Activated CD8-positive, alpha-beta T cell treated with anti-CD3 and anti-CD28 coated beads for 36 hours (primary cell): ENCODE measurements around the gene ADCY4. TPM values are rescaled to one million over a fixed set of nuclear protein-coding genes. Genes with fewer than 3 reads are reported as not detected.

Source experiments
- ATAC-seq: fragments of 200-7000 bp; cut with Tn5 transposase; one replicate; pipeline ENCODE4 v1.10.0; 2021; ENCODE audit warnings: mild to moderate bottlenecking, moderate library complexity
- CTCF ChIA-PET: fragments of 350-600 bp; sonication (Branson Sonifier 250); formaldehyde crosslinking; loops from one replicate; lab custom pipeline; 2021; ENCODE audit warnings: antibody characterized with exemption; lab: Charles Lee
- POLR2A ChIA-PET: fragments of 350-600 bp; sonication (Branson Sonifier 250); formaldehyde crosslinking; loops from one replicate; lab custom pipeline; 2021; ENCODE audit warnings: antibody characterized with exemption; lab: Charles Lee
- DNase-seq: peaks from one replicate; pipeline ENCODE4 v3.0.0-alpha.2; 2020
- H3K27ac Mint-ChIP-seq: one replicate; pipeline ENCODE4 v1.8.0; 2021; ENCODE audit warnings: mild to moderate bottlenecking, mixed read lengths
- H3K27me3 Mint-ChIP-seq: one replicate; pipeline ENCODE4 v1.8.0; 2021; ENCODE audit warnings: mixed read lengths
- H3K36me3 Mint-ChIP-seq: one replicate; pipeline ENCODE4 v1.8.0; 2021; ENCODE audit warnings: low read depth, mixed read lengths
- H3K4me1 Mint-ChIP-seq: one replicate; pipeline ENCODE4 v1.8.0; 2021; ENCODE audit warnings: low read depth, mixed read lengths
- H3K4me3 Mint-ChIP-seq: one replicate; pipeline ENCODE4 v1.8.0; 2021; ENCODE audit warnings: mild to moderate bottlenecking, moderate library complexity, mixed read lengths
- H3K9me3 Mint-ChIP-seq: one replicate; pipeline ENCODE4 v1.8.0; 2021; ENCODE audit warnings: mixed read lengths
- CTCF ChIP-seq: fragments of 200-600 bp; IDR thresholded peaks from one replicate; pipeline ENCODE4 v1.8.0; 2022; ENCODE audit warnings: antibody characterized with exemption, mild to moderate bottlenecking
- intact Hi-C: fragments of 100-400 bp; cut with micrococcal nuclease; formaldehyde crosslinking; loops from one replicate; pipeline ENCODE4 v1.10.0; 2022
- total RNA-seq, 2 experiments: library from RNA; stranded (reverse); gene quantifications; one replicate each; pipeline ENCODE4 v1.2.3, GENCODE V29; 2021

Gene ADCY4
- total RNA-seq, 2 experiments from 2014 or later: 1.3 to 1.5 TPM

DNA sequence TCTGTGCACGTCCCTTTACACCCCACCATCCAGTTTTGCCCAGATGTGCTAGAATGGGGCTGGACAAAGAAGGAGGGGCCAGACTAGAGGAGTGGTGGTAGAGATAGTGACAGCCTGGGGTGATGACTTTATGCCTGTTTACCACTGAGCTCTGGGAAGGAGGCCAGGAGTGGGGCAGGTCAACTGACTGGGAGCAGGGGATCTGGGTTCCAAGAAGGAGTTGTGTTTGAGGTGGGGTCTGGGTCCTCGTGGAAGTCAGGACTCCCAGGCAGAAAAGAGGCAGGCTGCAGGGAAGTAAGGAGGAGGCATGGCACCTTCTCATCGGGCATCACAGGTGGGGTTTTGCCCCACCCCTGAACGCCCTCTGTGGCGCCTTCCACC is 24.6 kb downstream of the ADCY4 start:
- H3K36me3 Mint-ChIP-seq: peaks cover 39% of the 10 kb centered on the region
- POLR2A ChIA-PET: interaction anchor here (1.0 to 5.3 kb wide), 9 partner anchors 10 to 127 kb away, joined by 3 to 54 read pairs (median 6); partner anchors contain the start of genes CBLN3, DHRS1, GMPR2 and KHNYN
- no peak for ATAC-seq
- no peaks in the 10 kb centered on the region for H3K9me3 Mint-ChIP-seq
- DNase-seq: no peak
- H3K27me3 Mint-ChIP-seq: no peaks in the 10 kb centered on the region
- intact Hi-C loops: no loop called here
- H3K4me3 Mint-ChIP-seq: peak overlapping the region; percentile 58
- CTCF ChIA-PET: interaction anchor here (0.8 to 28.2 kb wide), 14 partner anchors 9 to 127 kb away, joined by 3 to 873 read pairs (median 26); partner anchors contain the start of genes ADCY4, DHRS1, GMPR2 and KHNYN
- H3K27ac Mint-ChIP-seq: peak overlapping the region; percentile 51
- TF ChIP-seq CTCF: no peak
- peaks cover 61% of the 10 kb centered on the region for H3K4me1 Mint-ChIP-seq

DNA sequence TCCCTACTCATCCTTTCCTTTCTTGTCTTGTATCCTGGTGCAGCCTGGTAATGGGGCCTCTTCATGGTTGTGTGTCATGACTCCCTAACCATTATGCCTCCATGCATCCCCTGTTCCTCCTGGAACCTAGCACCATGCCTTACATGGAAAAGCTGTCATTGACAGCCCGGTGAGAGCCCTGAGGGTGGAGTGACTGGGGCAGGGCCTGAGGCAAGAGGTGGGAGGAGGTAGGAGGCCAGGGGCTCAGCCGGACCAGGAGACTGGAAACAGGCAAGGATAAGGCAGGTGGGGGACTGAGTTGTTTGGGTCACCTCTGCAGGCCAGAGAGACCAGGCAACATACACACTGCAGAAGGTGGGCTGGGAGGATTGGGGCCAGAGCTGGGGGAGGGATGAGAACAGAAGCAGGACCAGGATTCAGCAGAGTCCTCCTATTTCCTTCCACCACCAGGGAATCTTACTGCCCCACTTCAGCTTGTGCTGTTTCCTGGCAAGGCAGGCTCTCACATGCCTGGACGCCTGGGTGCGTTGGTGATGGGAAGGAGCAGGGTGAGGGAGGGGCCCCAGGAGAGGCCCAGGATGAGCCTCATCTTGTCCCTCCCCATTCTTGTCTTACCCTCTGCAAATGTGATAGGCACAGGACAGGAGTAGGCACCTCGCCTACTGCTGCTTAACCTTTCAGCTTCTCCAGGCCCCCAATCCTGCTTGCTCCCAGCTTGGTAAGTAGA is 25.2 kb downstream of the ADCY4 start, which contains the start of gene LTB4R2:
LTB4R2 (plus strand) TSS at position 603 of the 727 bp plus-strand sequence. CDS start 525 bp downstream, outside the sequence.
- Mint-ChIP-seq H3K4me1 (peaks cover 55% of the 10 kb centered on the region), H3K27ac (peak within 1 kb of the TSS; percentile 51), H3K9me3 (no peaks in the 10 kb centered on the region), H3K36me3 (peaks cover 44% of the 10 kb centered on the region), H3K27me3 (no peaks in the 10 kb centered on the region), H3K4me3 (peak within 1 kb of the TSS; percentile 58)
- ChIA-PET CTCF (interaction anchor here (0.8 to 28.2 kb wide), 20 partner anchors 10 to 134 kb away, joined by 3 to 873 read pairs (median 22); partner anchors contain the start of genes ADCY4, CBLN3, DHRS1 and GMPR2), POLR2A (interaction anchor here (1.0 to 5.3 kb wide), 10 partner anchors 9 to 128 kb away, joined by 3 to 54 read pairs (median 5); partner anchors contain the start of genes CBLN3, DHRS1, GMPR2 and KHNYN)
- intact Hi-C loops: no loop called here
- no peak for DNase-seq
- no peak for ATAC-seq
- no peak for TF ChIP-seq CTCF

- Mint-ChIP-seq H3K4me3 (no peak overlapping the region), H3K27ac (no peak overlapping the region), H3K36me3 (peaks cover 50% of the 10 kb centered on the region), H3K9me3 (no peaks in the 10 kb centered on the region), H3K27me3 (no peaks in the 10 kb centered on the region), H3K4me1 (peaks cover 44% of the 10 kb centered on the region)
- DNase-seq (no peak), ATAC-seq (no peak)
- peak; percentile 2 for TF ChIP-seq CTCF
- intact Hi-C loops: no loop called here
- POLR2A ChIA-PET: interaction anchor here (0.5 to 5.3 kb wide), 13 partner anchors 8 to 157 kb away, joined by 3 to 54 read pairs (median 4); partner anchors contain the start of genes CHMP4A, DHRS1, GMPR2 and KHNYN
- CTCF ChIA-PET: interaction anchor here (0.8 to 28.2 kb wide), 50 partner anchors 8 to 250 kb away, joined by 3 to 873 read pairs (median 6); partner anchors contain the start of genes ADCY4, CBLN3, CHMP4A and DCAF11
Observed at GRCh38 chr14:24308342-24309124, 26.3 kb downstream of the ADCY4 start.

- CTCF ChIA-PET: interaction anchor here (0.8 to 28.2 kb wide), 47 partner anchors 8 to 249 kb away, joined by 3 to 873 read pairs (median 6); partner anchors contain the start of genes ADCY4, CBLN3, CHMP4A and DCAF11
- ATAC-seq (no peak), DNase-seq (peak; percentile 69)
- no peaks in the 10 kb centered on the region for H3K27me3 Mint-ChIP-seq
- peaks cover 52% of the 10 kb centered on the region for H3K36me3 Mint-ChIP-seq
- no peaks in the 10 kb centered on the region for H3K9me3 Mint-ChIP-seq
- no peak within 1 kb of the TSS for H3K4me3 Mint-ChIP-seq
- intact Hi-C loops: no loop called here
- no peak within 1 kb of the TSS for H3K27ac Mint-ChIP-seq
- TF ChIP-seq CTCF: peak; percentile 91
- H3K4me1 Mint-ChIP-seq: peaks cover 36% of the 10 kb centered on the region
- POLR2A ChIA-PET: interaction anchor here (0.5 to 2.9 kb wide), 11 partner anchors 15 to 156 kb away, joined by 3 to 12 read pairs (median 4); partner anchors contain the start of genes CHMP4A, GMPR2, KHNYN and NEDD8
Observed at GRCh38 chr14:24307575-24308341, 27.1 kb downstream of the ADCY4 start, which contains the start of gene CIDEB. Gene CIDEB, minus strand, starts transcription at chr14:24307977. Its CDS starts 119 bp downstream, at chr14:24307858.
